ENCODE results near the gene SAMHD1. TPM values are rescaled to one million over a fixed set of nuclear protein-coding genes. Genes with fewer than 3 reads are reported as not detected.

SAMHD1 gene
- total and polyA plus RNA-seq, 2 donors (not counting 1 experiment from before 2014, with no cell fraction given) = 7.9 to 12.8 TPM

- WGBS (ENCODE audit: insufficient coverage) = 100% methylated on average over 2 of the region's 4 CpGs
- H3K4me3 Mint-ChIP-seq = no peak overlapping the region
- Histone ChIP-seq H3K36me3 (replicated peaks in 1 of 2; ENCODE audit: control extremely low read depth in 1 of 2, control insufficient read depth in 1 of 2, extremely low read depth in 1 of 2, insufficient read depth in 2 of 2, low read length in 1 of 2) (no peaks in the 10 kb centered on the region), H3K27me3 (replicated peaks in 1 of 4; ENCODE audit: control extremely low read depth in 1 of 4, control insufficient read depth in 3 of 4, insufficient read depth in 4 of 4, low read length in 3 of 4) (no peaks in the 10 kb centered on the region), H3K9me3 (ENCODE audit: control extremely low read depth in 1 of 3, control insufficient read depth in 2 of 3, insufficient read depth in 1 of 3, low read length in 2 of 3) (peaks cover 0 to 5% (median 0%) of the 10 kb centered on the region in 3 donors), H3K4me2 (replicated peaks; ENCODE audit: low read depth, low read length, poor library complexity, severe bottlenecking) (no peak overlapping the region), H2AFZ (ENCODE audit: insufficient read depth, low read depth, low read length, poor library complexity, severe bottlenecking) (no peak overlapping the region), H4K20me1 (ENCODE audit: control insufficient read depth, insufficient read depth, low read length, poor library complexity, severe bottlenecking) (no peaks in the 10 kb centered on the region), H3K4me1 (ENCODE audit: control insufficient read depth in 2 of 2, insufficient read depth in 2 of 2, low read length in 2 of 2) (no peaks in the 10 kb centered on the region), H3K27ac (ENCODE audit: low read length in 2 of 2) (no peak overlapping the region), H3K79me2 (ENCODE audit: control insufficient read depth, insufficient read depth, low read length) (no peaks in the 10 kb centered on the region), H3K4me3 (ENCODE audit: control extremely low read depth in 1 of 5, extremely low read depth in 1 of 5, insufficient read depth in 1 of 5, low read depth in 2 of 5, low read length in 4 of 5) (no peak overlapping the region), H3K9ac (ENCODE audit: low read length) (no peak overlapping the region)
- H3K9me3 Mint-ChIP-seq (ENCODE audit: insufficient read depth) = peaks cover 6% of the 10 kb centered on the region
- no peak overlapping the region for H3K27ac Mint-ChIP-seq
- ChIA-PET CTCF (no interaction called here), POLR2A (no interaction called here)
- ATAC-seq (ENCODE audit: low read depth) (no peak), DNase-seq (no peak)
- H3K4me1 Mint-ChIP-seq = no peaks in the 10 kb centered on the region
- intact Hi-C loops (cut with micrococcal nuclease) = no loop called here
- no peaks in the 10 kb centered on the region for H3K27me3 Mint-ChIP-seq
- TF ChIP-seq EZH2 (IDR thresholded peaks at IDR 0.05; ENCODE audit: borderline replicate concordance, insufficient read depth, low read depth, low read length, poor library complexity, severe bottlenecking) = no peak
These were observed 7.7 kb upstream of the SAMHD1 start for GRCh38 chr20:36959242-36959641.

- ATAC-seq (ENCODE audit: low read depth) (no peak), DNase-seq (no peak)
- Histone ChIP-seq H4K20me1 (ENCODE audit: control insufficient read depth, insufficient read depth, low read length, poor library complexity, severe bottlenecking) (no peaks in the 10 kb centered on the region), H3K36me3 (replicated peaks in 1 of 2; ENCODE audit: control extremely low read depth in 1 of 2, control insufficient read depth in 1 of 2, extremely low read depth in 1 of 2, insufficient read depth in 2 of 2, low read length in 1 of 2) (no peaks in the 10 kb centered on the region), H3K4me2 (replicated peaks; ENCODE audit: low read depth, low read length, poor library complexity, severe bottlenecking) (no peak overlapping the region), H3K9ac (ENCODE audit: low read length) (no peak overlapping the region), H3K27ac (ENCODE audit: low read length in 2 of 2) (no peak overlapping the region), H3K4me1 (ENCODE audit: control insufficient read depth in 2 of 2, insufficient read depth in 2 of 2, low read length in 2 of 2) (no peaks in the 10 kb centered on the region), H3K9me3 (ENCODE audit: control extremely low read depth in 1 of 3, control insufficient read depth in 2 of 3, insufficient read depth in 1 of 3, low read length in 2 of 3) (peaks cover 0 to 5% (median 0%) of the 10 kb centered on the region in 3 donors), H3K27me3 (replicated peaks in 1 of 4; ENCODE audit: control extremely low read depth in 1 of 4, control insufficient read depth in 3 of 4, insufficient read depth in 4 of 4, low read length in 3 of 4) (no peaks in the 10 kb centered on the region), H2AFZ (ENCODE audit: insufficient read depth, low read depth, low read length, poor library complexity, severe bottlenecking) (no peak overlapping the region), H3K79me2 (ENCODE audit: control insufficient read depth, insufficient read depth, low read length) (no peaks in the 10 kb centered on the region), H3K4me3 (ENCODE audit: control extremely low read depth in 1 of 5, extremely low read depth in 1 of 5, insufficient read depth in 1 of 5, low read depth in 2 of 5, low read length in 4 of 5) (no peak overlapping the region)
- Mint-ChIP-seq H3K9me3 (ENCODE audit: insufficient read depth) (peaks cover 6% of the 10 kb centered on the region), H3K4me3 (no peak overlapping the region), H3K27ac (no peak overlapping the region), H3K27me3 (no peaks in the 10 kb centered on the region), H3K4me1 (no peaks in the 10 kb centered on the region)
- TF ChIP-seq CTCF (IDR thresholded peaks at IDR 0.05) (no peak), EZH2 (IDR thresholded peaks at IDR 0.05; ENCODE audit: borderline replicate concordance, insufficient read depth, low read depth, low read length, poor library complexity, severe bottlenecking) (no peak)
- intact Hi-C loops (cut with micrococcal nuclease) = no loop called here
- CTCF ChIA-PET = no interaction called here
- 94% methylated on average over 10 of the region's 10 CpGs for WGBS (ENCODE audit: insufficient coverage)
- POLR2A ChIA-PET = no interaction called here
These were observed 6.6 kb upstream of the SAMHD1 start for GRCh38 chr20:36957875-36958667.
